Inflammatory macrophage treated with lipopolysaccharide for 1 hour (primary cell): ENCODE results near the gene MYO1D.

Experiments used
- DNase-seq, 2 donors: peaks; one replicate each; pipeline ENCODE4 v3.0.0-alpha.2; 2020 to 2022

The MYO1D gene

DNA sequence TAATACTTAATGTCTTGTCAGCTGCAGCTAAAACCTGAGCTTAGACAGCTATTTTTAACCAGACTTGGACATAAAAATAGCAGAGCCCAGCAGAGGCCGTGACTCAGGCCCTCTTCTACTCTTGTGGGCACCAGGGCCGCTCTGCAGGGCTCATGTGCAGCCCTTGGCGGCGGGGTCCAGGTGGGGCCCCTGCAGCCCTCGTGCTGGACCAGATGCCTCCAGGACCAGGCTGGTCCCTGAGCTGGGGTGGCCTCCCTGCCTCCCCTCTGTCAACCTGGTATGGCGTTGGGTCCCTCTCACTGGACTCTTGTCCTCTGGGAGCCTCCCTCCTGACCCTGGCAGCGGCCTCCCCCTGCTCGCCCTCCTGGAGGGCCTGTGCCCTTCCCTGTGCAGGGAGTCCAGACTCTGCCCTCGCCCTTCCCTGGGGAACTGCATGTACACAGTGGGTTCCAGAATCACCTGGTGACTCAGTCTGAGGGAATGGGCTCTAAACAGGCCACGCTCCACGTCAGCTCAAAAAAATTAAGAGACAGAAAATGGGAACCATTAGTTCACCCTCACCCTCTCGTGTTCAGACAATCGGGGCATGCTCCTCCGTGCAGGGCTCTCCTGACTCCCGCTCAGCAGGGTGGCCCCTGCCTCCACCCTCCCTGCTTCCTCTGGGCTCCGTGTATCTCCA is 380.4 kb downstream of the MYO1D start:
- DNase-seq, result no peak

DNA sequence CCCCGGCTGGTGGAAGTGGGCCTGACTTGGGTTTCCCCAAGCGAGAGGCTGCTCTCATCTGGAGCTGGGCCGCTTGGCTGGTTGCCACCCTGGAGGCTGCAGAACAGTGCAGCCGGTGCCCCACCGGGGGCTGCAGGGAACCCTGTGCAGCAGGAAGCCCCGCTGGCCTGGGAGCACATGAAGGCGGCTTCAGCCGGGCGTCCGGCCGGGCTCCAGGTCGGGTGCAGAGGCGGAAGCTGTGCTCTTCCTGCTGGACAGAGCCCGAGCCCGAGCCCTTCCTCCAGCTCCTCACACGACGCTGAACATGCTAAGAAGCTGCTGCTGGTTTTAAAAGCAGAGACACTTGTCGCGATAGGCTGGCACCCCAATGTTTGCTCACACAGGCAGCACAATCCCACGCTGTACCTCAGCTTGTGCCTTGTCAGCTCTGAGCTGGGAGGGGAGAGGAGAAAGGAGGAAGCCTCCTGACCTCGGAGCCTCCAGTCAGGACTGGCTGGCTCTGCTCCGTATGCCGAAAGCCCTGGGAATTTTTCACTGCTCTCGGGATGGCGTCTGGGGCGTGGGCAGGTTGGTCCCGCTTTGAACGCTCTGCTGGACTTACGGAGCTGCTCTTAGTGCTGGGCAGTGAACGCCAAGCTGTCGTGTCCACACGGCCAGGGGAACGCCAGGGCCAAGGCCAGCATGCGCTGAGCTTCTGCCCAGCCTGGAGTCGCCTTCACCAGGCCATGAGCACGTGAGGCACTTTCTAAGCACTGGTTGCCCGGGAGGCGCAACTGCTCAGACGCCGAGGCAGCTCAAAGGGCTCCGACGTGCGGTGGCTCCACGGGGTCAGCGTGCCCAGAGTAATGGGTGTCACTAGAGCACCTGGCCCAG is 381.3 kb downstream of the MYO1D start:
- DNase-seq, result peak in 1 of 2 donors; percentile 30

DNA sequence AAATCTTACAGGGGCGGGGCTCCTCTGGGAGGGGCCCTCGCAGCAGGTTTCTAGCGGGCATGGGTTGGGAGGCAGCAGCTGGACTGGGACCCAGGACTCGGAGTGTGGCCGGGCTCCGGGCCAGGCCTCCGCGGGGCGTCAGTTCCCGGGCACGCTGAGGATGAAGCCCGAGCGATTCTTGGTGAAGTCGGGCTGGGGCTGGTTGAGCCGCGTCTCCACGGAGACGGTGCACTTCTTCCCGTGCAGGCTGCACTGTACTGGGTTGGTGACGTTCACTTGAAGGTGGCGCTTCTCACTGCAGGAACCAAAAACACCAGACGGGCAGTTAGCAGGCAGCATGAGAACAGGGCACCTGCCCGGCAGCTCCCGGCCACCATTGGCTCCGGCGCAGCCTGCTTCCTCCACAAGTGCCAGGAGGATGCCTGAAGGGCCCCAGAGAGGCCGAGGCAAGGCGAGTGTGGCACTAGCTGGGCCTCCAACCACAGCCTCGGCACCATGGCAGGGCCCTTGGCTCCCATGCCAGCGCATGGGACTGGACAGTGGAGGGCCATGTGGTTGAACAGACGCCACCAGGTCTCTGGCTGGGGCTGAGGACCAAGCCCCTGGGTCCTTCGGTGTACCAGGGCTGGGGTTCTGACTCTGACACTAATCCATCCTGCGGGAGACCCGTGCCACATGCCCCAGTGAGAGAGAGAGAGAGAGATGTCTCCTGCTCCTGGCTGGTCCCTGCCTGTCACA is 382.1 kb downstream of the MYO1D start:
- no peak for DNase-seq

DNA sequence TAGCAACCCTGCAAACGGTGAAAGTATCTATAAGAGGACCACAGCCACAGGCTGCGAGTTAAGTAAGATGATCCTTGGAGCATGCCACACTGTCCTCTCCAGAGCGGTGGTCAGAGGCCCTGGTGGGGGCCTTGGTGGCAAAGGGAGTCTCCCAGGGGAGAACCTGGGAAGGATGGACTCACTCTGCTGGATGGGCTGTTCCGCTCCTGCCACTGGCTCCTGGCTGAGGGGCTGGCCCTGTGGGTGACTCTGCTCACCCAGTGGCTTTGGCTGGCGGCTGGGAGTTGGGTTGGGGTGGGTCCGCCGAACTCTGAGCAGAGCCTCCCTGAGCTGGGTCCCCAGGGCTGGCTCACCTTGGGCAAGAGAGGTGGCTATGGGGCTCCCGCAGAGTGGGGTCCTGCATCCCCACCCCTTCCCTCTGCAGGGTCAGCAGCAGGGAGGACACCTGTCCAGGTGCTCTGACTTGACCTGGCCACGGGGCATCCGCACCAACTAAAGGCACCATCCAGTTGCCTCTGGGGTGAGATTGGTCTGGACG is 382.9 kb downstream of the MYO1D start:
- DNase-seq, result no peak

DNA sequence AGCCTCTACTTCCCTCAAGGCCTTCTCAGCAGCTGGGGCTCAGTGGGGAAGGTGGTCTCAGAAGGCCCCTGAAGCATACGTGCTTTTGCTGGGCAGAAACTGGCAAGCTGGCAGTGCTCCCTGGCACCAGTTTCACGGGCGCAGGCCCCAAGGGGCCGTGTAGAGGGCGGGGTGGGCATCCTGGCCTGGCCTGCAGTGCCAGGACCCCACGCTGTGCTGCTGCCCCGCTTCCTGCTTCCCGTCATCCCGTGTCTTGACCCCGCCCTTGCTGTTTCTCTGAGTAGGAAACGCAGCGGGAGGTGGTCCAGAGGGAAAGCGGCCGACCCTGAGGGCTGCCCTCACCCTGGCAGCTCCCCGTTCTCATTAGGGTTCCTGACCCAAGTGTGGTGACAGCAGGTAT is 383.4 kb downstream of the MYO1D start:
- DNase-seq, result no peak

GRCh38 chr17:32492648-32493289 is 384.2 kb downstream of the MYO1D start:
- peak; percentile 17 to 48 for DNase-seq

GRCh38 chr17:32492264-32492589 is 384.7 kb downstream of the MYO1D start:
- no peak for DNase-seq

GRCh38 chr17:32491371-32492263 is 385.3 kb downstream of the MYO1D start:
- DNase-seq, result peak in 1 of 2 donors; percentile 10

DNA sequence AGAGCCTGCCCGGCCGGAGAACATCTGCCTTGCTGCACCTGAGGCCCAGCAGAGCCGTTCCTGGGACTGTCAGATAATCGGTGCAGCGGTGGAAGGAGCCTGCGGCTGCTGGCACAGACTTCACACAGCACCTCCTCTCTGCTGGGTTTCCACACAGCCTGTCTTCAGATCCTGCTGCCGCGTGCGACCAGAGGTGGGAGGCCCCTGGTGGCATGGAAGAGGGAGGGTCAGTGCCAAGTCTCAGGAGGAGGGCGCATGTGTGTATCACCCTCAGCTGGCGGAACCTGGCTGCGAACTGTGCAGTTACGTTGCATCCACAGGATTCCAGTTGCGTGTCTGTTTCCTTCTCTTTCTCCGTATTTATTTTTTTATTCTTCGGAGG is 386.8 kb downstream of the MYO1D start:
- no peak for DNase-seq

DNA sequence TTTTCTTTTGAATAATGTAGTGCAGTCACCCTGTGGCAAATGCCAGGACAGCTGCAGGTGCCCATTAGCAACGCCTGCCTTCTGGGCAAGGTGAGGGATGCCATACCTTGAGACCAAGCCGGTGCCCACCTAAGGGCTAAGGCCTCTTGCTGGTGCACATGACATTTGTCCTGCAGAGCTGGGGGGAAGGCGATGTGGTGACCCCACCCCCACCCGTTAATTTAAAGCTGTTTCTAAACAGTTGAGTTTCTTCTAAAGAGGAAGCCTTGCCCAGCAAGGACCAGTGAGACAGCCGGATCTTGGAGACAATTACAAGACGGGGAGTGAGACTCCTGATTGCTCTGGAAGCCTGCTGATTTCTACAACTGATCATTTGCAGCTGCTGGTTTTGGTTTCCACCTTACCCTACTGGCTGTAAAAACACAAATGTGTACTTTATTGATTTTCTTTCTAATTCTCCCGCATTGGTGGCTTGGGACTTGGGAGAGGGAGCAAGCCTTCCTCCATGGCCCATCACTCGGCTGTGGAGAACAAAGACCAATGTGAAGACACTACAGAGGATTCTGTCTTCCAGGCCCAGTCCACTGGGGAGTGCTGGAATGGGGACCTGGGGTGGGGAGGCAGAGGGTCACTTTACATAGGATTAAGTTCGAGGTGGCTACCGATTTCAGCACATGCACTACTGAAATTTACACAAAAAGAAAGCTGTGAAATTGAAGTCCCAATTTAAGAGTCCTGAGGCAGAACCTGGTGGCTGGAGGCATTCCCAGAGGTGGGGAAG is 387.4 kb downstream of the MYO1D start:
- DNase-seq, result no peak

GRCh38 chr17:32488604-32489180 is 388.2 kb downstream of the MYO1D start:
- no peak for DNase-seq

- no peak for DNase-seq
Measured at GRCh38 chr17:32488177-32488542, 388.8 kb downstream of the MYO1D start.

GRCh38 chr17:32487473-32488176 is 389.3 kb downstream of the MYO1D start:
- no peak for DNase-seq

DNA sequence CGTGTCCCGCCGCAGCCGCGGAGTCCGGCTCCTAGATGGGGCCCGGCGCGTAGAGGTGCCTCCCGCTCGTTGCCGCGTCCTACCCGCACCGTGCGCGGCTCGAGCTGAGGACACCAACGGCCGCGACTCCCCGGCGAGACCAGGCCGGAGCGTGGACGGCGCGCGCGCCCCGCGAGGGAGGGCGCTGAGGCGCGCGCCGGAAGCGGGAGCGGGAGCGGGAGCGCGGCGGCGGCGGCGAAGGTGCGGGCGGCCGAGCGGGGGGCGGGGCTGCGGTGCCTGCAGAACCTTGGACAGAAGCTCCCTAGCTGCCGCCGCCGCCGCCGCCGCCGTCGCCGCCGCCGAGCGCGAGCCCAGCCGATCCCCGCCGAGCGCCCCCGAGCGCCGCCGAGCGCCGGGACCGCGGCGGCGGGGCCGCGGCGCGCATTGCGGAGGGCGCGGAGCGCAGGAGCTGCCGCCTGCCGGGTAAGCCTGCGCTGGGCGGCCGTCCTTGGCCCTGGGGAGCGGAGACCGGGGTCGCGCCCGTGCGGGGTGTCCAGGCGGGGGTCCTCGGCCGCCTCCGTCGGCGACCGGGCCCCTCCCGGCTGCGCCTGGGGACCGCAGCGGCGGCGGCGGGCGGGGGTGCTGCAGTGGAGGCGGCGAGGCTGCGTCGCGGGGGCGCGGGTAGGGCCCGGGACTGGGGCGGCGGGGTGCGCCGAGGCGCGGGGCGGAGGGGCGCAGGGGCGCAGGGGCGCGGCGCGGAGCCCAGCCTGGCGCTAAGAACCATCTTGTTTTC is 390.0 kb downstream of the MYO1D start, which contains the start of gene CDK5R1:
Gene CDK5R1 (plus strand): TSS at position 293 of the 772 bp plus-strand sequence. CDS start 628 bp downstream, outside the sequence.
- peak; percentile 22 to 45 for DNase-seq

DNA sequence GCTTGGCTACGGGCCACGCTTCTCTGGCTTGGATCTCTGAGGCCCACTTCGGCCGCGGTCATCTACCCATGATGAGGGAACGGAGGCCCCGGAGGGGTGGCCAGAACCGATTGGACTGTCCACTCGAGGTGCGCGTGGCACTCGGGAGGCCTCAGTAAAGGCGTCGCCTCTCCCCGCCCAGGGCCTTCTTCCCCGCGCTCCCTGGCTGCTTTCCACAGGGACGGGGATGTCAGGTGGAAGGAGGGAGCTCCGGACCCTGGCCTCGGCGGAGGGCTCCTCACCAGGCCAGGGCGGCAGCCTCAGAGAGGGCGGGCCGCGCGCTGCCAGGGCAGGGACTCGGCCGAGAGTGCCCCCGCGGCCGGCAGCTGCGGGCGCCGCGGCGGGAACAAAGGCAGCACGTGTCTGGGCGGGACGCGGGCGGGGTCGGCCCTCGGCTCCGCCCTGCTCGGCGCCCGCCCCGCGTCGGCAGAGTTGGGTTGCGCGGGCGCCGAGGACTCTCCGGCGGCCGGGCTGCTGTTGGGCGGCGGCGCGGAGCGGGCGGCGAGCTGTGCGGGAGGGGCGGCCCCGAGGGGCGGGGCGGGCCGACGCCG is 390.7 kb downstream of the MYO1D start:
- DNase-seq, result peak; percentile 35 to 55

DNA sequence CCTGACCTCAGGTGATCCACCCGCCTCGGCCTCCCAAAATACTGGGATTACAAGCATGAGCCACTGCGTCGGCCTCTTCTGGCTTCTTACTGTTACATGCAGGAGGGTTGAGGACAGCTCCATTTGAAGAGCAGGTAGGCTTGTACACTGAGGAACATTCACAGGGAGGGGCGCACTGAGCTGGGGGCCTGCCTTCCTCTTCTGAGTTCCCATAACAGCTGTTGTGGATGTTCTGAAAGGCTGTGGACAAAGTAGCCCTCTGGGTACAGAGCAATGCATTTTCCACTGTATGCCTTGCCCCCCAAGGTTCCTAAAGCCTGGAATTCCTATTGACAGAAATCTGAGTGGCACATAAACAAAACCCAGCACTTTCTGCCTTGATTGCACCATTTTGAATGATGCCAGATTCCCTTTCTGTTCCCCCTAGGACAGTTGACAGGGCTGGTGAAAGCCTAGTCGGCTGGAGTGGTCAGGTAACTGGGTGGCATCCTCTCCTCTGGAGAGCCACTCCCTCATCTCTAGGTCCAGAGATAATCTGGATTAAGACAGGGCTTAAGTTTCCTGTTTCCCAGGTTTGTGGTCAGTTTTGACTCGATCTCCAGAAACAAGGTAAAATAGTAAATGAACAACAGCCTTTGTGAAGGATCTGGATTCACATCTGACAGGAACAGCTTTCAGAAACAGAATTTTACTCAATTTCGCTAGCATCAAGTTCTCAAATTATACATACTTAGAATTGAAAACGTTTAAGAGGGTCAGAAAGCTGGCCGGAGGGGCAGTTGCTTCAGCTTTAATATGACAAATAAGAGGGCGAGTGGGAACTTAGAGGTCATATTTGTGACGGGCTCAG is 391.4 kb downstream of the MYO1D start:
- no peak for DNase-seq

- no peak for DNase-seq
Measured at GRCh38 chr17:32484628-32485027, 392.3 kb downstream of the MYO1D start.

DNA sequence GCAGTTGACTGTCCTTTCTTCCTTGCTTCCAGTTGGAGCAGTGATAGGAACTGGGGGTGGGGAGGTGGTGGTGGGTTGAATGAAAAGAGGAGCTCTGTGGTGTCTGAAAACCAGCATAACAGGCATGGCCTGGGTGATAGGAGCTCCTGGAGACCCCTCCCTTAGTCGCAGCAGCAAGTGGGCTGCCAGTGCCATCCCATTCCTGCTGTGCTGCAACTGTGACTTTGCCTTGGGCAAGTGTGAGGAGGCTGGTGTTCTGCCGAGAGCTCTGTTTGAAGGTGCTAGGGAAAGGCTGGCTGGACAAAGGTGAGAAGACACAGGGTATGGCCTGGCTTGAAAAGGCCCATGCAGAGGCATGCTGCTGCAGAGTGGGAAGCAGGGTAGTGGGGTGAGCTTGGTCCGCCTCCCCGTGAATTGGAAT is 392.9 kb downstream of the MYO1D start:
- no peak for DNase-seq
